Trophoblast cell (in vitro differentiated cells and primary cell): ENCODE data around the gene DCC.

Experiments
- DNase-seq, 2 donors: peaks; one replicate each; pipeline ENCODE4 v3.0.0-alpha.2; 2016
- H2AFZ ChIP-seq: 2 replicates; pipeline ENCODE4 v1.6.1; 2013; ENCODE audit warnings: low read length, moderate library complexity, mild to moderate bottlenecking; ENCODE audit not compliant: insufficient read depth, poor library complexity
- H2AK5ac ChIP-seq: 2 replicates; pipeline ENCODE4 v1.6.1; 2013; ENCODE audit warnings: mild to moderate bottlenecking, low read length
- H2BK120ac ChIP-seq: 2 replicates; pipeline ENCODE4 v1.6.1; 2013; ENCODE audit warnings: low read length, mild to moderate bottlenecking, moderate library complexity; ENCODE audit not compliant: insufficient read depth, poor library complexity
- H2BK12ac ChIP-seq: 2 replicates; pipeline ENCODE4 v1.6.1; 2013; ENCODE audit warnings: mild to moderate bottlenecking, low read length, moderate library complexity
- H2BK5ac ChIP-seq: 2 replicates; pipeline ENCODE4 v1.6.1; 2013; ENCODE audit warnings: low read length, low read depth, moderate library complexity, mild to moderate bottlenecking; ENCODE audit not compliant: poor library complexity
- H3K14ac ChIP-seq: 2 replicates; pipeline ENCODE4 v1.6.1; 2013; ENCODE audit warnings: mild to moderate bottlenecking, low read length
- H3K18ac ChIP-seq: 2 replicates; pipeline ENCODE4 v1.6.1; 2013; ENCODE audit warnings: mild to moderate bottlenecking, low read length
- H3K23ac ChIP-seq: 2 replicates; pipeline ENCODE4 v1.6.1; 2013; ENCODE audit warnings: low read length
- H3K27ac ChIP-seq: 2 replicates; pipeline ENCODE4 v1.5.1; 2013; ENCODE audit warnings: low read depth, mild to moderate bottlenecking, inconsistent platforms, low read length, moderate library complexity
- H3K27me3 ChIP-seq: 2 replicates; pipeline ENCODE4 v1.6.1; 2013; ENCODE audit warnings: inconsistent platforms, mild to moderate bottlenecking, low read length, moderate library complexity; ENCODE audit not compliant: insufficient read depth
- H3K36me3 ChIP-seq, 2 experiments: 1 replicate in 1 of 2; 2 replicates in 1 of 2; pipeline ENCODE4 v1.6.1; 2013; ENCODE audit warnings: low read length in 2 of 2, mild to moderate bottlenecking in 2 of 2, moderate library complexity in 1 of 2; ENCODE audit not compliant: insufficient read depth in 2 of 2, control insufficient read depth in 1 of 2
- H3K4ac ChIP-seq: 2 replicates; pipeline ENCODE4 v1.6.1; 2013; ENCODE audit warnings: low read depth, mild to moderate bottlenecking, low read length, moderate library complexity
- H3K4me1 ChIP-seq, 2 experiments: 1 replicate in 1 of 2; 2 replicates in 1 of 2; pipeline ENCODE4 v1.6.1; 2013; ENCODE audit warnings: low read length in 2 of 2, mild to moderate bottlenecking in 2 of 2, moderate library complexity in 1 of 2; ENCODE audit not compliant: insufficient read depth in 2 of 2, control insufficient read depth in 1 of 2
- H3K4me2 ChIP-seq: 2 replicates; pipeline ENCODE4 v1.6.1; 2013; ENCODE audit warnings: inconsistent platforms, mild to moderate bottlenecking, low read length, moderate library complexity
- H3K4me3 ChIP-seq: 2 replicates; pipeline ENCODE4 v1.5.1; 2013; ENCODE audit warnings: mild to moderate bottlenecking, low read depth, low read length, inconsistent platforms
- H3K79me1 ChIP-seq: one replicate; pipeline ENCODE4 v1.6.1; 2013; ENCODE audit warnings: low read length
- H3K79me2 ChIP-seq: 2 replicates; pipeline ENCODE4 v1.6.1; 2013; ENCODE audit warnings: low read length, mild to moderate bottlenecking; ENCODE audit not compliant: control insufficient read depth, insufficient read depth, poor library complexity
- H3K9ac ChIP-seq: 2 replicates; pipeline ENCODE4 v1.6.1; 2013; ENCODE audit warnings: mild to moderate bottlenecking, low read length
- H3K9me3 ChIP-seq: 2 replicates; pipeline ENCODE4 v1.6.1; 2013; ENCODE audit warnings: low read depth, mild to moderate bottlenecking, control low read depth, inconsistent platforms, low read length; ENCODE audit not compliant: insufficient read depth
- H4K12ac ChIP-seq: 2 replicates; pipeline ENCODE4 v1.6.1; 2013; ENCODE audit warnings: low read depth, mild to moderate bottlenecking, low read length, moderate library complexity
- H4K8ac ChIP-seq: 2 replicates; pipeline ENCODE4 v1.6.1; 2013; ENCODE audit warnings: low read depth, mild to moderate bottlenecking, low read length, moderate library complexity
- H4K91ac ChIP-seq: one replicate; pipeline ENCODE4 v1.6.1; 2013; ENCODE audit warnings: low read depth, mild to moderate bottlenecking, low read length, moderate library complexity
- WGBS: extraction: QIAGEN DNeasy Blood & Tissue Kit; methylation state at CpG from one replicate; pipeline ENCODE4 v1.1.7; 2013; ENCODE audit warnings: missing lambda C conversion rate; ENCODE audit not compliant: insufficient read length, insufficient coverage; ENCODE audit errors: extremely low coverage; 5-methylcytosine and 5-hydroxymethylcytosine counted together

DCC gene

DNA sequence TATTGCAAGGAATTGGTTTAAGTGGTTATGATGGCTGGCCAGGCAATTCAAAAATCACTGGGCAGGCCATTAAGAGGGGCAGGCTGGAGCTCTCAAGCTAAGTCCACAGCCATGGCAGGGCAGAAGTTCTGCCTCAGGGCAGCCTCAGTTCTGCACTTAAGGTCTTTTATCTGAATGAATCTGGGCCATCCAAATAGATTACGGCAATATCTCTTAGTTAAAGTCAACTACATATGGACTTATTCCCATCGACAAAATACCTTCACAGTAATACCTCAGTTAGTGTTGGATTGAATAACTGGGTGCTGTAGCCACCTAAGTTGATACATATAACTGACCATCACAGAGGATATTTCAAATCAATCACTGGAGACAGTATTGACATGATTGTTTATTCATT is 979.6 kb downstream of the DCC start:
- H2AK5ac ChIP-seq = no peak overlapping the region
- H3K14ac ChIP-seq = no peak overlapping the region
- no CpG with 5 or more reads among the region's 2 CpGs for WGBS
- no peak overlapping the region for H3K4me3 ChIP-seq
- H2BK120ac ChIP-seq = no peak overlapping the region
- no peak overlapping the region for H3K4ac ChIP-seq
- H3K4me1 ChIP-seq = no peaks in the 10 kb centered on the region
- no peak overlapping the region for H3K27ac ChIP-seq
- no peak overlapping the region for H3K9ac ChIP-seq
- no peak overlapping the region for H3K4me2 ChIP-seq
- H3K27me3 ChIP-seq = no peaks in the 10 kb centered on the region
- no peak overlapping the region for H3K18ac ChIP-seq
- no peaks in the 10 kb centered on the region for H3K79me2 ChIP-seq
- H3K23ac ChIP-seq = no peak overlapping the region
- no peaks in the 10 kb centered on the region for H3K36me3 ChIP-seq
- H2BK5ac ChIP-seq = no peak overlapping the region
- no peak overlapping the region for H4K12ac ChIP-seq
- H3K9me3 ChIP-seq = no peaks in the 10 kb centered on the region
- H4K8ac ChIP-seq = no peak overlapping the region
- no peak for DNase-seq
- no peak overlapping the region for H4K91ac ChIP-seq
- H3K79me1 ChIP-seq = no peaks in the 10 kb centered on the region
- no peak overlapping the region for H2BK12ac ChIP-seq
- H2AFZ ChIP-seq = no peak overlapping the region

DNA sequence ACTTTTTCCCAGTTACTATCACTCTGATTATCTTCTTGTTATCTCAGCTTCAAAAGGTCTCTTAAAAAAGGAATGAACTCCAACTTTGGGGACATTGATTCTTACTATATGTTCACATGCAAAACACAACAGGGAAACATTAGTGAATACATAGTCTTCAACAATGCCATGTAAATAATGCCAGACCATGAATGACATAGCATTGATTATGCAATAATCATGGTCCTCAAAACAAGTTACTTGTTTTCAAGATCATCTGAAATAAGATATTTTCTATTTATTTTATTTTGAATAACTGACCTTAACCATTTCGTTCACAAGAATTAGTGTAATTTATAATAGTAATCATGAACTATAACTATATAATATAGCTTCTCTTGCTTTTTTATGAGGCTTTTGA is 982.2 kb downstream of the DCC start:
- Histone ChIP-seq H4K8ac (no peak overlapping the region), H3K36me3 (no peaks in the 10 kb centered on the region), H3K27me3 (no peaks in the 10 kb centered on the region), H2BK120ac (no peak overlapping the region), H4K12ac (no peak overlapping the region), H3K4me3 (no peak overlapping the region), H3K4me1 (no peaks in the 10 kb centered on the region), H3K27ac (no peak overlapping the region), H3K23ac (no peak overlapping the region), H3K9me3 (no peaks in the 10 kb centered on the region), H3K79me2 (no peaks in the 10 kb centered on the region), H2AK5ac (no peak overlapping the region), H3K14ac (no peak overlapping the region), H4K91ac (no peak overlapping the region), H2AFZ (no peak overlapping the region), H3K18ac (no peak overlapping the region), H3K79me1 (no peaks in the 10 kb centered on the region), H3K4me2 (no peak overlapping the region), H3K9ac (no peak overlapping the region), H3K4ac (no peak overlapping the region), H2BK5ac (no peak overlapping the region), H2BK12ac (no peak overlapping the region)
- DNase-seq = no peak
- no CpG with 5 or more reads among the region's 1 CpG for WGBS

DNA sequence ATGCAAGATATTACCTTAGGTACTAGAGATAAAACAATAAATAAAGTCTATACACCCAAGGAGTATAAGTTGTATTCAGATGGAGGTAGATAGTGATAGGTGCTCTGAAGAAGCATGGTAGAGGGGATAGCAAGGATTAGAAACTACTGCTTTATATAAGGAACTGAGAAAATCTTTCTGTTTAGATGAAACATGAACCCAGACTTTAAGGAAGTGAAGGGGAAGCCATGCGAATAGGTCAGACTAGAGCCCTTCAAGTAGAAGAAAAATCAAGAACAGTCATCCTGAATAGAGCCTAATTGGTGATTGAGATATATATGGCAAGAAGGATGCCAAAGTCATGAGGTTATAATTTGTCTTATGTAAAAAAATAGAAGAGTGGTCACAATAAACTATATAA is 984.4 kb downstream of the DCC start:
- no peaks in the 10 kb centered on the region for H3K9me3 ChIP-seq
- H3K27me3 ChIP-seq = no peaks in the 10 kb centered on the region
- no peak overlapping the region for H2BK5ac ChIP-seq
- H3K4me1 ChIP-seq = no peaks in the 10 kb centered on the region
- H4K91ac ChIP-seq = no peak overlapping the region
- H3K79me1 ChIP-seq = no peaks in the 10 kb centered on the region
- no peak overlapping the region for H3K23ac ChIP-seq
- H2BK120ac ChIP-seq = no peak overlapping the region
- H3K36me3 ChIP-seq = no peaks in the 10 kb centered on the region
- no peak overlapping the region for H3K18ac ChIP-seq
- no peak overlapping the region for H3K4me3 ChIP-seq
- H3K79me2 ChIP-seq = no peaks in the 10 kb centered on the region
- H3K4me2 ChIP-seq = no peak overlapping the region
- no peak overlapping the region for H3K4ac ChIP-seq
- WGBS = no CpG with 5 or more reads among the region's 1 CpG
- no peak overlapping the region for H2BK12ac ChIP-seq
- H2AFZ ChIP-seq = no peak overlapping the region
- H3K14ac ChIP-seq = no peak overlapping the region
- no peak overlapping the region for H2AK5ac ChIP-seq
- no peak overlapping the region for H3K9ac ChIP-seq
- DNase-seq = no peak
- H4K12ac ChIP-seq = no peak overlapping the region
- H4K8ac ChIP-seq = no peak overlapping the region
- no peak overlapping the region for H3K27ac ChIP-seq

DNA sequence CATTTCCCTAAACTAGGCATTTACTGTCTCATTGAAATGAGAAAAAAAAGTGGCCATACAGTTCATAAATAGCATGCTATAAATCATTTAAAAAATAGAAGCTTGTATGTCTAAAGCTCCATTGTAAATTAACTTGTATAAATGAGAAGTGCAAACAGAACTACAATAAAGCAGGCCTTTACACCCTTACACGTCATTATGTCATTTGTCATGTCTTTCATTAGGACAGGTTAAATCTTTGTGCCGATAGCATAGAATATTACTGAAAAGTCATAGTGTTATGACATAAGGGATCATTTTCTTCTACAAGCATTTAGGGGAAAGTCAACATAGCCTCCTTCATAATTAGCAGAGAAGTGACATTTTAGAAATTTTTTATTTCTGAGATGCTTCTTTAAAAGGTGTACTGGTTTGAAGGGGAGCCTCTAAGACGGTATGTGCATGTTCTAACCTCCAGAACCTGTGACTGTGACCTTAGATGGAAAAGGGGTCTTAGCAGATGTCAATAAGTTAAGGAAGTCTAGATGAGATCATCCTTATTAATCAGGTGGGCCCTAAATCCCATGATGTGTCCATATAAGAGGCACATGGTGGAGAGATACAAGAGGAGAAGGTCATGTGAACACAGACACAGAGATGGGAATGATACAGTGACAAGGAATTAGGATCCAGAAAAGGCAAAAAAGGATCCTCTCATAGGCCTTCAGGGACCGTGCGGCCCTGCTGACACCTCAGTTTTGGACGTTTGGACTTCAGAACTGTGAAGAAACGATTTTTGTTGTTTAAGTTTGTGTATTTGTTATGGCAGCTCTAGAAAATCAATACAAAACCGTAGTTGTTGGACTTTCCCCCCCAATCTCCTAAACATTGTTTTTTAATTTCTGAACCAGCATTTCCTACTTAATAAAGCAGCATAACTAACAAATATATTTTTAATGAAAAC is 1020.8 kb downstream of the DCC start:
- H3K4me3 ChIP-seq = no peak overlapping the region
- H4K8ac ChIP-seq = no peak overlapping the region
- H3K23ac ChIP-seq = no peak overlapping the region
- no CpG with 5 or more reads among the region's 8 CpGs for WGBS
- no peak overlapping the region for H3K18ac ChIP-seq
- H3K9me3 ChIP-seq = no peaks in the 10 kb centered on the region
- H2BK120ac ChIP-seq = no peak overlapping the region
- no peak overlapping the region for H2BK5ac ChIP-seq
- H3K9ac ChIP-seq = no peak overlapping the region
- H2AK5ac ChIP-seq = no peak overlapping the region
- H3K27ac ChIP-seq = no peak overlapping the region
- H3K4me2 ChIP-seq = no peak overlapping the region
- H3K79me1 ChIP-seq = no peaks in the 10 kb centered on the region
- H3K14ac ChIP-seq = no peak overlapping the region
- DNase-seq = no peak
- no peaks in the 10 kb centered on the region for H3K4me1 ChIP-seq
- H3K27me3 ChIP-seq = no peaks in the 10 kb centered on the region
- no peak overlapping the region for H2AFZ ChIP-seq
- H3K36me3 ChIP-seq = no peaks in the 10 kb centered on the region
- H2BK12ac ChIP-seq = no peak overlapping the region
- no peak overlapping the region for H4K91ac ChIP-seq
- no peak overlapping the region for H4K12ac ChIP-seq
- H3K79me2 ChIP-seq = no peaks in the 10 kb centered on the region
- no peak overlapping the region for H3K4ac ChIP-seq
